GM12891 (cell line): ENCODE measurements around the gene WASHC4.

Experiments
- POLR2A ChIP-seq: IDR thresholded peaks from 2 replicates; pipeline ENCODE4 v1.6.1; 2011; ENCODE audit warnings: low read depth, low read length, control low read depth
- POLR2AphosphoS5 ChIP-seq: IDR thresholded peaks from 2 replicates; pipeline ENCODE4 v1.6.1; 2011; ENCODE audit warnings: low read depth, low read length, control low read depth
- SPI1 ChIP-seq: IDR thresholded peaks from 2 replicates; pipeline ENCODE4 v1.6.1; 2011; ENCODE audit warnings: low read depth, low read length, control low read depth

DNA sequence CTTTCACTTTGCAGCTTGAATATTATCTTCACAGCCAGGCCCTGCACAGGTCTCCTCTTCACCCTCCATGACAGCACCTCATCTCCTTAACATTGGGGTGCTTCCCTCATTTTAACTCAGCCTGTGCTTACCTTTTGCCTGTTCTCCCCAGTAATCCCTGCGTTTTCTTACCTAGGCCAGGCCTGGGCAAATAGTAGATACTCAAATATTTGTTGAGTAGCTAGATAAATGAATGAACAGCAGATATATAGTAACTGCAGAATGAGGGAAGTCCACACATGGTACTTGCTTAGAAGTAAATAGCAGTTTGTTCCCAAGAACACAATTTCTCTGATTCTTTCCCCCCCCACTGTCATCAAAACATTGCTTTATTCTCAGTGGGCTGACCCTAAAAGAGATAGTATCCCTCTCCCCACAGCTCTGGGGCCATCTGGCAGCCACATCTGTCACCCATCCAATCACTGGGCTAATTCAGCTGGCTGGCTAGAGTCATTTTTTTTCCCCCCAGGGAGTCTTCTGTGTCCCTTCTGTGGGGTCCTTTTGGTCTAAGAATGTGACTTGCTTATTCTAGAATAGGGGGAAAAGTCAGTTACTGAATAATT, 85.2 kb downstream of the WASHC4 start:
- TF ChIP-seq POLR2AphosphoS5: no peak
- no peak for TF ChIP-seq POLR2A
- no peak for TF ChIP-seq SPI1
